ENCODE measurements around the gene VPS35L. TPM values are rescaled to one million over a fixed set of nuclear protein-coding genes. Genes with fewer than 3 reads are reported as not detected.
"Not testable (repeated sequence)": the region's sequence is repeated elsewhere in the genome, so short reads cannot be mapped to it uniquely, and the experiment has no call there.

The VPS35L gene
- total RNA-seq, 2 donors from 2014 or later = 58.8 to 74.0 TPM

DNA sequence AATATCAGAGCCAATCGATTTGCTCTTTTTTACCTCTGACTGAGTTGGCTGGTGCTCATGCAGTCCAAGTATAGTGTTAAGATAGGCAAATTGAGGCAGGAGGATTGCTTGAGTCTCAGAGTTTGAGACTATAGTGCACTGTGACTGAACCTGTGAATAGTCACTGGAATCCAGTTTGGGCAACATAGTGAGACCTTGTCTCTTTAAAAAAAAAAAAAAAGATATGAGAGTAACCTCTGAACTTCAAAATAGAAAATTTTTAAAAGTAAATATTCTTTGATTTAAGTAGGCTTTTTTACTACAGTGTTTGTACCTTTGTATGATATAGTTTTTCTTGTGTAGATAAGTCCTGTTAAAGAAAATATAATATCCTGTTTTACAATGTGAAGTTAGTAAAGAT, 28.3 kb upstream of the VPS35L start:
- H3K4me3 ChIP-seq = no peak overlapping the region
- peaks cover 5% of the 10 kb centered on the region for H3K4me1 ChIP-seq (replicated peaks)
- DNase-seq (ENCODE audit: low spot score) = no peak
- no peaks in the 10 kb centered on the region for H3K9me3 ChIP-seq
- TF ChIP-seq CTCF (IDR thresholded peaks at IDR 0.05) = no peak
- TF ChIP-seq POLR2AphosphoS5 (IDR thresholded peaks at IDR 0.05) = no peak
- no peak for TF ChIP-seq POLR2A (IDR thresholded peaks at IDR 0.05)
- intact Hi-C loops (cut with DNase I) = no loop called here
- H3K36me3 ChIP-seq = no peaks in the 10 kb centered on the region
- no peak overlapping the region for H3K27ac ChIP-seq
- H3K27me3 ChIP-seq (replicated peaks; ENCODE audit: insufficient read depth) = no peaks in the 10 kb centered on the region
- 97% methylated on average over 1 of the region's 1 CpG for WGBS

DNA sequence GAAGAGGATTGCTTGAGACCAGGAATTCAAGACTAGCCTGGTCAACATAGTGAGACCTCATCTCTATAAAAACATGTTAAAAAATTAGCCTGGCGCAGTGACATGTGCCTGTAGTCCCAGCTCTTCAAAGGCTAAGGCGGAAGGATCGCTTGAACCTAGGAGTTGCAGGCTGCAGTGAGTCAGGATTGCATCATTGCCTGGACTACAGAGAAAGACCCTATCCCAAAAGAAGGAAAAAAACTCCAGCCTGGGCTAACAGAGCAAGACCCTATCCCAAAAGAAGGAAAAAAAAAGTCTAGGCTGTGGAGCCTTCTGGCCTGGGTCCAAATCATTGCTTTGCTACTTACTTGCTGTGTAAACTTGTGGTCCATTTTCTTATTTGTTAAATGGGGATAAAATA, 26.8 kb upstream of the VPS35L start:
- Histone ChIP-seq H3K27ac (no peak overlapping the region), H3K4me1 (replicated peaks) (peaks cover 5% of the 10 kb centered on the region), H3K27me3 (replicated peaks; ENCODE audit: insufficient read depth) (no peaks in the 10 kb centered on the region), H3K4me3 (no peak overlapping the region), H3K36me3 (no peaks in the 10 kb centered on the region), H3K9me3 (no peaks in the 10 kb centered on the region)
- no peak for DNase-seq (ENCODE audit: low spot score)
- 98% methylated on average over 3 of the region's 3 CpGs for WGBS
- TF ChIP-seq CTCF (IDR thresholded peaks at IDR 0.05) = no peak
- TF ChIP-seq POLR2AphosphoS5 (IDR thresholded peaks at IDR 0.05) = no peak
- TF ChIP-seq POLR2A (IDR thresholded peaks at IDR 0.05) = no peak
- intact Hi-C loops (cut with DNase I) = no loop called here

GRCh38 chr16:19532601-19533000, 22.9 kb upstream of the VPS35L start:
- H3K4me1 ChIP-seq (replicated peaks) = no peaks in the 10 kb centered on the region
- intact Hi-C loops (cut with DNase I) = no loop called here
- no peaks in the 10 kb centered on the region for H3K27me3 ChIP-seq (replicated peaks; ENCODE audit: insufficient read depth)
- TF ChIP-seq CTCF (IDR thresholded peaks at IDR 0.05) (no peak), POLR2A (IDR thresholded peaks at IDR 0.05) (no peak), POLR2AphosphoS5 (IDR thresholded peaks at IDR 0.05) (no peak)
- H3K4me3 ChIP-seq = no peak overlapping the region
- no peaks in the 10 kb centered on the region for H3K9me3 ChIP-seq
- 64% methylated on average over 1 of the region's 1 CpG for WGBS
- no peak for DNase-seq (ENCODE audit: low spot score)
- no peak overlapping the region for H3K27ac ChIP-seq
- H3K36me3 ChIP-seq = no peaks in the 10 kb centered on the region

GRCh38 chr16:19540241-19540970, 15.1 kb upstream of the VPS35L start:
- no peaks in the 10 kb centered on the region for H3K4me1 ChIP-seq (replicated peaks)
- DNase-seq (ENCODE audit: low spot score) = no peak
- intact Hi-C loops (cut with DNase I) = no loop called here
- no peak overlapping the region for H3K4me3 ChIP-seq
- no peaks in the 10 kb centered on the region for H3K9me3 ChIP-seq
- H3K27ac ChIP-seq = no peak overlapping the region
- H3K36me3 ChIP-seq = no peaks in the 10 kb centered on the region
- 96% methylated on average over 6 of the region's 6 CpGs for WGBS
- no peak for TF ChIP-seq CTCF (IDR thresholded peaks at IDR 0.05)
- no peak for TF ChIP-seq POLR2A (IDR thresholded peaks at IDR 0.05)
- no peak for TF ChIP-seq POLR2AphosphoS5 (IDR thresholded peaks at IDR 0.05)
- H3K27me3 ChIP-seq (replicated peaks; ENCODE audit: insufficient read depth) = no peaks in the 10 kb centered on the region

DNA sequence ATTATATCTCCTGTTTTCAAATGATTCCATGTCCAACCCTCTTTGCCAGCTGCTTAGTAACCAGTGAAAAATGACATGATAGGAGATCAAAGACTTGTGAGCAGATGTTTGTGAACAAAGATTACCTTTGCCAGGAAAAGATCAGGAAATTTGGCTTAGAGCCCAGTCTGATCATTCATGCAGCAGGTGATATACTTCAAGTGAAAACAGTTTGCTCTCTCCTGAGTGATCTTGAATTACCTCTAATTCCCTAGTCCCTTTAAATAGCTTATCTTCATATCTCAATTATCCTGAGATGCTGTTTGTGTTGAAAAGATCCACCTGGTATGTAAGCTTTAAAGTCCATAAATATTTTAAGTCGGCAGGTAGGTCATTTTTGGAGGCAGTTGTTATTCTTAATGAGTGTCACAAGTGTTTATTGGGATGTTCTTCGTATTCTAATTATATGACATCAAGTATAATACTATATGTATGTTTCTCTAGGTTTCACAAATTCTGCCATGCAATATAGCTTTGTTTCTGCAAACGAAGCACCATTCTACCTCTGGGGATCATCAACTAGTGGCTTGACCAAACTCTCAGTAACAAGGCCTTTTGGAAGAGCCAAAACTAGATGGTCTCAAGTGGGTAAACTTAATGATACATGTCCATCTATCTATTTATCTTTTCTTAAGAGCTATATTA, 13.2 kb upstream of the VPS35L start:
- Histone ChIP-seq H3K4me3 (no peak overlapping the region), H3K27me3 (replicated peaks; ENCODE audit: insufficient read depth) (no peaks in the 10 kb centered on the region), H3K4me1 (replicated peaks) (no peaks in the 10 kb centered on the region), H3K9me3 (no peaks in the 10 kb centered on the region), H3K27ac (no peak overlapping the region), H3K36me3 (no peaks in the 10 kb centered on the region)
- WGBS = 43% methylated on average over 3 of the region's 3 CpGs
- TF ChIP-seq POLR2A (IDR thresholded peaks at IDR 0.05) (no peak), POLR2AphosphoS5 (IDR thresholded peaks at IDR 0.05) (no peak)
- no peak for DNase-seq (ENCODE audit: low spot score)
- intact Hi-C loops (cut with DNase I) = no loop called here

DNA sequence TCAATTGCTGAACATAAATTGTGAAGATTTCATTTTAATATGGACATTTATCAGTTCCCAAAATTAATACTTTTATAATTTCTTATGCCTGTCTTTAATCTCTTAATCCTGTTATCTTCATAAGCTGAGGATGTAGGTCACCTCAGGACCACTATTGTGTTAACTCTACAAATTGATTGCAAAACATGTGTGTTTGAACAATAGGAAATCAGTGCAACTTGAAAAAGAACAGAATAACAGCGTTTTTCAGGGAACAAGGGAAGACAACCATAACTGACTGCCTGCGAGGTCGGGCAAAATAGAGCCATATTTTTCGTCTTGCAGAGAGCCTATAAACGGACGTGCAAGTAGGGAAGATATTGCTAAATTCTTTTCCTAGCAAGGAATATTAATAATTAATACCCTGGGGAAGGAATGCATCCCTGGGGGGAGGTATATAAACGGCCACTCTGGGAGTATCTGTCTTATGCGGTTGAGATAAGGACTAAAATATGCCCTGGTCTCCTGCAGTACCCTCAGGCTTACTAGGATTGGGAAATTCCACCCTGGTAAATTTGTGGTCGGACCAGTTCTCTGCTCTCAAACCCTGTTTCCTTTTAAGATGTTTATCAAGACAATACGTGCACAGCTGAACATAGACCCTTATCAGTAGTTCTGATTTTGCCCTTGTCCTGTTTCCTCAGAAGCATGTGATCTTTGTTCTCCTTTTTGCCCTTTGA, 12.1 kb upstream of the VPS35L start:
- H3K9me3 ChIP-seq; H3K4me3 ChIP-seq; DNase-seq (ENCODE audit: low spot score); H3K36me3 ChIP-seq; H3K4me1 ChIP-seq (replicated peaks); H3K27me3 ChIP-seq (replicated peaks; ENCODE audit: insufficient read depth); intact Hi-C loops (cut with DNase I); H3K27ac ChIP-seq: not testable (repeated sequence)
- WGBS = 80% methylated on average over 10 of the region's 10 CpGs

Data from prostate gland (tissue), 2 donors.